ENCODE results near the gene DNMT1. TPM values are rescaled to one million over a fixed set of nuclear protein-coding genes. Genes with fewer than 3 reads are reported as not detected.
A peak's percentile ranks its signal among the peaks of the same experiment; 100 is the strongest.

Gene DNMT1
- total RNA-seq, 1 donor = 56.1 TPM

DNA sequence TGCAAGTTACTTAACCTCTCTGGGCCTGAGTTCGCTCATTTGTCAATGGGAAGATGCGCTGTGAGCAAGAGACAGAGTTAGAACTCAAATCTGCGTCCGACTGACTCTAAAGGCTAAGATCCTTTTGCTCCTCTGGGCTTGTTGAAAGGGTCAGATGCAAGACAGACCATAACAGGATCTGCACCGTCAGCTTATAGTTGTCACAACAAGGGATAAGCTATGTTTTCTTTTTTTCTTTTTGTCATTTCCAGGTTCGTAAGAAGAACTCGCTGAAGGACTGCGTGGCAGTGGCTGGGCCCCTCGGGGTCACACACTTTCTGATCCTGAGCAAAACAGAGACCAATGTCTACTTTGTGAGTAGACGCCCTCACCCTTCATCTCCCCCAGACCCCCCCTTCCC is 87.5 kb downstream of the DNMT1 start:
- DNase-seq (ENCODE audit: low read depth) = no peak
- TF ChIP-seq, protein P1, sequence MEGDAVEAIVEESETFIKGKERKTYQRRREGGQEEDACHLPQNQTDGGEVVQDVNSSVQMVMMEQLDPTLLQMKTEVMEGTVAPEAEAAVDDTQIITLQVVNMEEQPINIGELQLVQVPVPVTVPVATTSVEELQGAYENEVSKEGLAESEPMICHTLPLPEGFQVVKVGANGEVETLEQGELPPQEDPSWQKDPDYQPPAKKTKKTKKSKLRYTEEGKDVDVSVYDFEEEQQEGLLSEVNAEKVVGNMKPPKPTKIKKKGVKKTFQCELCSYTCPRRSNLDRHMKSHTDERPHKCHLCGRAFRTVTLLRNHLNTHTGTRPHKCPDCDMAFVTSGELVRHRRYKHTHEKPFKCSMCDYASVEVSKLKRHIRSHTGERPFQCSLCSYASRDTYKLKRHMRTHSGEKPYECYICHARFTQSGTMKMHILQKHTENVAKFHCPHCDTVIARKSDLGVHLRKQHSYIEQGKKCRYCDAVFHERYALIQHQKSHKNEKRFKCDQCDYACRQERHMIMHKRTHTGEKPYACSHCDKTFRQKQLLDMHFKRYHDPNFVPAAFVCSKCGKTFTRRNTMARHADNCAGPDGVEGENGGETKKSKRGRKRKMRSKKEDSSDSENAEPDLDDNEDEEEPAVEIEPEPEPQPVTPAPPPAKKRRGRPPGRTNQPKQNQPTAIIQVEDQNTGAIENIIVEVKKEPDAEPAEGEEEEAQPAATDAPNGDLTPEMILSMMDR (IDR thresholded peaks at IDR 0.05; ENCODE audit: insufficient read depth, low read depth, low read length) = no peak
- peak overlapping the region; percentile 81 for H3K4me3 ChIP-seq (ENCODE audit: low read depth, low read length)

DNA sequence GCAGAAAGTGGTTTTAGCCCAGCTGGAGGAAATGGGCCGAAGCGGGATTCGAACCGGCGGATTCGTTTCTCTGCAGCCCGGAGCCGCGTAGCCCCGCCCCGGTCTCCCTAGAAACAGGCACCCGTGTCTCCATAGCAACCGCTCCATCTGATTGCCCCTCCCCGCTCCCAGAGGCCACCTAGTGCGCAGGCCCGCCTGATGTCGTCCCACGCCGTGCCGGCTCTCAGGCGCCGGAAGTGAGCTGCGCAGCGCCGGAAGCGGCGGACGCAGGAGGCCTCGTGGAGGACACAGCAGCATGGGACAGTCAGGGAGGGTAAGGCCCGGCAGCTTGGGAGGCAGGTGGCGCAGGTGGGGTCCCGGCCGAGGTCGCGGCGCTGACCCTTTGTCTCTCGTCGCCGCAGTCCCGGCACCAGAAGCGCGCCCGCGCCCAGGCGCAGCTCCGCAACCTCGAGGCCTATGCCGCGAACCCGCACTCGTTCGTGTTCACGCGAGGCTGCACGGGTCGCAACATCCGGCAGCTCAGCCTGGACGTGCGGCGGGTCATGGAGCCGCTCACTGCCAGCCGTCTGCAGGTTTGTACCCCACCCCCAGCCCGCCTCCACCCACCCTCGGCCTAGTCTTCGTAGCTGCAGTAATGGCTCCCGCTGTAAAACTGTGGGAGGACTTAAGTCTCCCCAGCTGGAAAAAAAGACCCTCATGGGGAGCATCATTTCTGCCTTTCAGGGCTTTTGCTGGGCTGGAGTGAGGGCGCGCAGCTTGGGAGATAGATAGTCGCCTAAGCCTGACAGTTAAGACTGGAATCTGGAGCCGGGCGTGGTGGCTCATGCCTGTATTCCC is 88.4 kb downstream of the DNMT1 start, which contains the start of gene PPAN:
PPAN (plus strand) TSS at position 263 of the 837 bp plus-strand sequence; CDS start at position 296, 33 bp downstream.
- DNase-seq (ENCODE audit: low read depth) = peak; percentile 99
- TF ChIP-seq, protein P1 (IDR thresholded peaks at IDR 0.05; ENCODE audit: insufficient read depth, low read depth, low read length) = no peak
- peak within 1 kb of the TSS; percentile 81 for H3K4me3 ChIP-seq (ENCODE audit: low read depth, low read length)

DNA sequence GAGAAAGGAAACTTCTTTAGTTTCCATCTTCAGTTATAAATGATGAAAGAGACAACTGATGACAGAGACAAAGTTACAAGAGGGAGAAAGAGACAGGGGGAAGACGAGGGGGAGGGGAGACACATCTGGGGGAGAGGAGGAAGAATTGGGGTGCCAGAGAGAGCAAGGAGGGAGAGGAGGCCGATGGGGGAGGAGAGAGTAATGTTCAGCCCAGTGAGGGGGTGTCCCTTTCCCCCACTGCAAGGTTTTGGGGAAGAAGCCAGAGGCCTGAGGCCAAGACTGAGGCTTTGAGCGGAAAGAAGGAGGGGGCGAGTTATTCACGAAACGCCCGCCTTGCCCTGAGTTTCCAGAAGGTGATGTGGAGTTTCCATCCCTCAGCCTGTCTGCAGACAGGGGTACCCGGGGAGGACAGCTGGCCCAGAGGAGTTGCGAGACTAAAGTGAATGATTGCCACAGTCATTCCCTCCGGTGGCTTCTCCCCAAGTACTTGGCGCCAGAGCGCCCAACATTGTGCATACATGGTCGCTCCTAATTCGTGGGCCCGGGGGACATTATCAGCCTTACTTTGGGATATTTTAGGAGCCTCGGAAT is 89.1 kb downstream of the DNMT1 start:
- no peak for DNase-seq (ENCODE audit: low read depth)
- H3K4me3 ChIP-seq (ENCODE audit: low read depth, low read length) = peak overlapping the region; percentile 12
- TF ChIP-seq, protein P1 (IDR thresholded peaks at IDR 0.05; ENCODE audit: insufficient read depth, low read depth, low read length) = no peak

DNA sequence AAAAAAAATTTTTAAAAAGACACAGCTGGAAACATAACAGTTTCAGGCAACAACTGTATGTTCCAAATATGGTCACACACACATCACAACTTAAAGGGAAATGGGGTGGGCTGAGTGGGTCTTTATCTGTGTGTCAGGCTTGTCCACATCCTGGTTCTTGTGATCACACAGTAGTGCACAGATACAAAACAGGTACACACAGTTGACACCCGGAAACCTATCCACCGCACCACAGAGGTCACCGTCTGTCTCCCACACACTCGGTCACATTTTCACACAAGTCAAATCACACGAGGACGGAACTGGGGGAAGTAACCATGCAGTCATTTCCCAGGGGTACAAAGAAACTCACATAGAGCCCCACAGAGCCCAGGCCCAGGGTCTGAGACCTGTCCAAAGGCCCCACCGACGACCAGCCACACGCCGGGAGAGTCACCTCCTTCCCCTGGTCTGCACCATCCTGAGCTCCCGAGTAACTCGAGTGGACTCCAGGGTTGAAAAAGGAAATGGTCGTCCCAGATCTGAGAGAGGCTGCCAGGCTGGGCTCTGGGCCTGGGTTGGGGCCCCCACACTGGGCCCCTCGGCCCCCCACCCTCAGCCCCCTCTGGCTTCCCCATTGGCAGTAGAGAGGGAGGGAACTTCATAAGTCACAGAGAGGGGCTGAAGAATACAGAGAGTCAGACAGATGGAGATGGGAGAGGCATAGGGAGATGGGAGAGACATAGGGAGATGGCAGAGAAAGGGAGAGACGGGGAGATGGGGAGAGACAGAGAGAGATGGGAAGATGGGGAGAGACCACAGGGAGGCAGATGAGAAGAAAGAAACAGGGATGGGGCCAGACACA is 89.9 kb downstream of the DNMT1 start:
- H3K4me3 ChIP-seq (ENCODE audit: low read depth, low read length) = no peak overlapping the region
- TF ChIP-seq, protein P1 (IDR thresholded peaks at IDR 0.05; ENCODE audit: insufficient read depth, low read depth, low read length) = no peak
- no peak for DNase-seq (ENCODE audit: low read depth)

DNA sequence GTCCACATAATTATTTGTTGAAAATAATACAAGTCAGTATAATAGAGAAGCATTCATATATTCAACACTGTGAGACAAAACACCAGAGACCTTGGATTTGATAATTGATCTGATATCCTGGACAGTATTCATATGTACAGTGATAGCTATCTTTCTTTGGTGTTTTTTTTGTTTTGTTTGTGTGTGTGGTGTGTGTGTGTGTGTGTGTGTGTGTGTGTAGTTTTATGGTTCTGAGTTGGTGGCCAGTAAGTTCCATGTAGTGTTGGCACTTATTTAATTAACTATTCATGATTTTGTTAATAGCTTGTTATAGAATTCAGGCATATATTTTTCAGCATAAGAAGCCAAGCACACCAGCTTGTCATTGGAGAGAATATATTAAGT is 90.6 kb downstream of the DNMT1 start:
- TF ChIP-seq, protein P1 (IDR thresholded peaks at IDR 0.05; ENCODE audit: insufficient read depth, low read depth, low read length) = no peak
- no peak for DNase-seq (ENCODE audit: low read depth)

DNA sequence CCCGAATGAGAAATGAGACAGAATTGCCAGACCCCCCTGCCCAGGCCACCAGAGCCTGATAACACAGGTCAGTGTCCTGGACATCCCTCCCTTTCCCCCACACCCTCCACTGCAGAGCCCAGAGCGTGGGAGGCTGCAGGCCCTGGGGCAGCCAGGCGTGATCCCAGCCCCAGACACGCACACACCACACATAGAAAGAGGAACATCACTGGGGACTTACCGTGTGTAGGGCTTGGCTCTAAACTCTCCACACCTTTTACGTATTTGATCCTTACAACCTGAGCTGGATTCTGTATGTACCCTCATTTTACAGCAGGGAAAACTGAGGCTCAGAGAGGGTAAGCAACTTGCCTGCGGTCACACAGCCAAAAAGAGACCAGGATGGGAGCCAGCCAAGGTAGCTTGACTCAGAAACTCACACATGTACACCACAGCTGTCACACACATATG is 91.9 kb downstream of the DNMT1 start:
- no peak overlapping the region for H3K4me3 ChIP-seq (ENCODE audit: low read depth, low read length)
- DNase-seq (ENCODE audit: low read depth) = no peak
- TF ChIP-seq, protein P1 (IDR thresholded peaks at IDR 0.05; ENCODE audit: insufficient read depth, low read depth, low read length) = no peak

More for the DNA sequence above, 90.6 kb downstream of the DNMT1 start:
- no peak overlapping the region for H3K4me3 ChIP-seq (ENCODE audit: low read depth, low read length)
